NT2/D1 (cell line): Measurements from ENCODE around the gene NOX5.

ENCODE experiments used
- SUZ12 ChIP-seq: IDR thresholded peaks from 2 replicates; pipeline ENCODE4 v1.6.1; 2011; ENCODE audit not compliant: insufficient read length, insufficient read depth; ENCODE audit errors: extremely low read depth
- YY1 ChIP-seq: IDR thresholded peaks from 2 replicates; pipeline ENCODE4 v1.6.1; 2011; ENCODE audit not compliant: insufficient read length, insufficient read depth

DNA sequence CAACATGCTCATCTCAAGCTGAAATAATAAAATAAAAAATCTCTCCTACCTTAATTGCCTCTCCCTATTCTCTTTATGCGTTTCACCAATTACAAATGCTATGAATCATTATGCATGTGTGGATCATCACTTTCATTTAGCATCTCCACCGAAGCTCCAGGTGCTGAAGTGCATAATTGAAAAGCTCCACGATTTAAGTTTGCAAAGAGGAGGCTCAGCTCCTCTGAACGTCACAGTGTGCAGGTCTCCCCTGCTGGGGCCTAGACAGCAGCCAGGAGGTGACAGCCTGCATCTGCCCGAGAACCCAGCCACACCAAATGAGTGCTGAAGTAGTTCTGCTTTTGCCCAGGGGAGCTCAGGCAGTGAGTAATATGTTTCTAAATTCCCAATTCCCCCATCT, 85.4 kb downstream of the NOX5 start:
- TF ChIP-seq YY1 (no peak), SUZ12 (no peak)
